Suprapubic skin (tissue), 4 donors: Measurements from ENCODE around the gene DYNLT2. TPM values are rescaled to one million over a fixed set of nuclear protein-coding genes. Genes with fewer than 3 reads are reported as not detected.
A peak's percentile ranks its signal among the peaks of the same experiment; 100 is the strongest.

Source experiments
- DNase-seq, 2 donors: peaks; one replicate each; pipeline ENCODE4 v3.0.0-alpha.2; 2019; ENCODE audit warnings: low spot score in 2 of 2
- H3K27ac ChIP-seq: fragments of 200-600 bp; sonication (generic); one replicate; pipeline ENCODE4 v1.5.1; 2019
- H3K27me3 ChIP-seq: fragments of 200-600 bp; sonication (generic); one replicate; pipeline ENCODE4 v1.5.1; 2019
- H3K36me3 ChIP-seq: fragments of 200-600 bp; sonication (generic); one replicate; pipeline ENCODE4 v1.5.1; 2019
- H3K4me1 ChIP-seq: fragments of 200-600 bp; sonication (generic); one replicate; pipeline ENCODE4 v1.5.1; 2019
- H3K4me3 ChIP-seq: fragments of 200-600 bp; sonication (generic); one replicate; pipeline ENCODE4 v1.5.1; 2019; ENCODE audit warnings: mild to moderate bottlenecking
- H3K9me3 ChIP-seq: fragments of 200-600 bp; sonication (generic); one replicate; pipeline ENCODE4 v1.5.1; 2019
- CTCF ChIP-seq, 2 donors: fragments of 200-600 bp in 1 of 2; fragments of 450-650 bp in 1 of 2; sonication (generic) in 1 of 2; IDR thresholded peaks; one replicate each; pipeline ENCODE4 v1.5.1; 2016 to 2019; ENCODE audit warnings: antibody characterized with exemption in 2 of 2, mild to moderate bottlenecking in 1 of 2, moderate library complexity in 1 of 2
- EP300 ChIP-seq: sonication (generic); formaldehyde crosslinking; IDR thresholded peaks from one replicate; pipeline ENCODE4 v1.6.1; 2017; ENCODE audit warnings: antibody characterized with exemption
- POLR2A ChIP-seq, 2 donors: fragments of 450-650 bp; IDR thresholded peaks; one replicate each; pipeline ENCODE4 v1.6.1; 2017; ENCODE audit warnings: antibody characterized with exemption in 2 of 2, mild to moderate bottlenecking in 2 of 2, moderate library complexity in 2 of 2
- POLR2AphosphoS5 ChIP-seq, 3 donors: sonication (generic); formaldehyde crosslinking; IDR thresholded peaks; one replicate each; pipeline ENCODE4 v1.6.1; 2017; ENCODE audit warnings: antibody characterized with exemption in 3 of 3
- WGBS: methylation state at CpG from one replicate; pipeline ENCODE4 v1.1.5; 2018; 5-methylcytosine and 5-hydroxymethylcytosine counted together
- total RNA-seq, 4 donors: library from RNA; depleted of rRNA; stranded (reverse); fragments of >200 nt; gene quantifications; one replicate each; pipeline ENCODE4 v1.1.0, GENCODE V29; 2016

Gene DYNLT2
- total RNA-seq, 4 donors from 2014 or later, result 1.3 to 4.0 (median 2.2) TPM

GRCh38 chr6:169729961-169730360 lies 21.4 kb downstream of the DYNLT2 start:
- TF ChIP-seq POLR2AphosphoS5 (IDR thresholded peaks at IDR 0.05) (no peak), EP300 (no peak), POLR2A (IDR thresholded peaks at IDR 0.05) (no peak), CTCF (IDR thresholded peaks at IDR 0.05) (no peak)
- Histone ChIP-seq H3K36me3 (no peaks in the 10 kb centered on the region), H3K4me1 (peaks cover 5% of the 10 kb centered on the region), H3K27me3 (no peaks in the 10 kb centered on the region), H3K4me3 (no peak overlapping the region), H3K27ac (no peak overlapping the region), H3K9me3 (no peaks in the 10 kb centered on the region)
- no peak for DNase-seq

GRCh38 chr6:169726963-169727362 lies 24.4 kb downstream of the DYNLT2 start:
- Histone ChIP-seq H3K36me3 (no peaks in the 10 kb centered on the region), H3K27ac (no peak overlapping the region), H3K27me3 (no peaks in the 10 kb centered on the region), H3K4me3 (no peak overlapping the region), H3K4me1 (peaks cover 18% of the 10 kb centered on the region), H3K9me3 (no peaks in the 10 kb centered on the region)
- TF ChIP-seq POLR2AphosphoS5 (IDR thresholded peaks at IDR 0.05) (no peak), EP300 (no peak), POLR2A (IDR thresholded peaks at IDR 0.05) (no peak), CTCF (IDR thresholded peaks at IDR 0.05) (no peak)
- no peak for DNase-seq

- no peak for DNase-seq
- no peak overlapping the region for H3K27ac ChIP-seq
- 91% methylated on average over 1 of the region's 1 CpG for WGBS
- H3K36me3 ChIP-seq, result no peaks in the 10 kb centered on the region
- H3K27me3 ChIP-seq, result no peaks in the 10 kb centered on the region
- TF ChIP-seq POLR2AphosphoS5 (IDR thresholded peaks at IDR 0.05), result no peak
- TF ChIP-seq EP300, result no peak
- TF ChIP-seq CTCF (IDR thresholded peaks at IDR 0.05), result no peak
- peaks cover 27% of the 10 kb centered on the region for H3K4me1 ChIP-seq
- no peak overlapping the region for H3K4me3 ChIP-seq
- no peaks in the 10 kb centered on the region for H3K9me3 ChIP-seq
Measured at GRCh38 chr6:169726049-169726400, 25.3 kb downstream of the DYNLT2 start.

- WGBS, result 21% methylated on average over 29 of the region's 29 CpGs
- Histone ChIP-seq H3K27ac (peak overlapping the region; percentile 96), H3K27me3 (no peaks in the 10 kb centered on the region), H3K36me3 (no peaks in the 10 kb centered on the region), H3K4me3 (peak overlapping the region; percentile 91), H3K4me1 (peaks cover 28% of the 10 kb centered on the region), H3K9me3 (no peaks in the 10 kb centered on the region)
- peak; percentile 84 to 85 for DNase-seq
- TF ChIP-seq POLR2AphosphoS5 (IDR thresholded peaks at IDR 0.05) (no peak), CTCF (IDR thresholded peaks at IDR 0.05) (no peak), POLR2A (IDR thresholded peaks at IDR 0.05) (no peak), EP300 (no peak)
Measured at GRCh38 chr6:169725125-169726048, 26.0 kb downstream of the DYNLT2 start.

GRCh38 chr6:169724494-169725124 lies 26.8 kb downstream of the DYNLT2 start, which contains the start of gene PHF10:
PHF10 (minus strand) TSS chr6:169724500; CDS start chr6:169723931, 569 bp downstream.
- H3K4me3 ChIP-seq, result peak within 1 kb of the TSS; percentile 91
- H3K4me1 ChIP-seq, result peaks cover 28% of the 10 kb centered on the region
- peak; percentile 72 to 80 for DNase-seq
- WGBS, result 3% methylated on average over 6 of the region's 89 CpGs
- TF ChIP-seq EP300 (no peak), CTCF (IDR thresholded peaks at IDR 0.05) (no peak), POLR2AphosphoS5 (IDR thresholded peaks at IDR 0.05) (no peak), POLR2A (IDR thresholded peaks at IDR 0.05) (no peak)
- H3K27ac ChIP-seq, result peak within 1 kb of the TSS; percentile 96
- no peaks in the 10 kb centered on the region for H3K27me3 ChIP-seq
- H3K36me3 ChIP-seq, result no peaks in the 10 kb centered on the region
- H3K9me3 ChIP-seq, result no peaks in the 10 kb centered on the region
